GM23338 (cell line): ENCODE results near the gene PRELID2. TPM values are rescaled to one million over a fixed set of nuclear protein-coding genes. Genes with fewer than 3 reads are reported as not detected.

Experiments used
- ATAC-seq: fragments of 200-7000 bp; cut with Tn5 transposase; 3 replicates; pipeline ENCODE4 v1.9.1; 2020
- DNase-seq: peaks from one replicate; pipeline ENCODE4 v3.0.0-alpha.2; 2015; ENCODE audit warnings: low spot score
- H2AFZ ChIP-seq: fragments of 200-600 bp; sonication (generic); 2 replicates; pipeline ENCODE4 v1.8.0; 2016; ENCODE audit warnings: antibody characterized with exemption, mild to moderate bottlenecking, moderate library complexity
- H3F3A ChIP-seq: fragments of 200-600 bp; sonication (generic); replicated peaks from 2 replicates; pipeline ENCODE4 v1.8.0; 2017; ENCODE audit warnings: antibody characterized with exemption, mixed run types, low read depth
- H3K27ac ChIP-seq: fragments of 200-600 bp; sonication (generic); 2 replicates; pipeline ENCODE4 v1.6.1; 2016; ENCODE audit warnings: low read depth
- H3K27me3 ChIP-seq: fragments of 200-600 bp; sonication (generic); 2 replicates; pipeline ENCODE4 v1.8.0; 2016; ENCODE audit warnings: mild to moderate bottlenecking, mixed run types, moderate library complexity; ENCODE audit not compliant: insufficient read depth
- H3K36me3 ChIP-seq: fragments of 200-600 bp; sonication (generic); 2 replicates; pipeline ENCODE4 v1.8.0; 2016; ENCODE audit warnings: mild to moderate bottlenecking; ENCODE audit not compliant: insufficient read depth
- H3K4me1 ChIP-seq: fragments of 200-600 bp; sonication (generic); 2 replicates; pipeline ENCODE4 v1.8.0; 2016; ENCODE audit warnings: mild to moderate bottlenecking, moderate library complexity; ENCODE audit not compliant: insufficient read depth
- H3K4me2 ChIP-seq: fragments of 200-600 bp; sonication (generic); 2 replicates; pipeline ENCODE4 v1.7.1; 2017; ENCODE audit warnings: mixed run types
- H3K4me3 ChIP-seq: fragments of 200-600 bp; sonication (generic); 2 replicates; pipeline ENCODE4 v1.6.1; 2016; ENCODE audit warnings: mixed run types
- H3K79me2 ChIP-seq: fragments of 200-600 bp; sonication (generic); replicated peaks from 2 replicates; pipeline ENCODE4 v1.8.0; 2017; ENCODE audit warnings: mild to moderate bottlenecking; ENCODE audit not compliant: insufficient read depth
- H3K9me2 ChIP-seq: fragments of 200-600 bp; sonication (generic); 2 replicates; pipeline ENCODE4 v1.8.0; 2017; ENCODE audit not compliant: insufficient read depth
- H4K20me1 ChIP-seq: fragments of 200-600 bp; sonication (generic); replicated peaks from 2 replicates; pipeline ENCODE4 v1.8.0; 2017; ENCODE audit warnings: mild to moderate bottlenecking; ENCODE audit not compliant: insufficient read depth
- H3K27ac Mint-ChIP-seq: 2 replicates; pipeline ENCODE4 v1.8.0; 2020; ENCODE audit warnings: inconsistent platforms, mild to moderate bottlenecking, moderate library complexity, mixed read lengths
- H3K27me3 Mint-ChIP-seq: 3 replicates; pipeline ENCODE4 v1.8.0; 2022; ENCODE audit warnings: low read depth, mild to moderate bottlenecking, moderate library complexity, mixed read lengths, inconsistent platforms; ENCODE audit not compliant: insufficient read depth, poor library complexity
- H3K36me3 Mint-ChIP-seq: 3 replicates; pipeline ENCODE4 v1.8.0; 2021; ENCODE audit warnings: low read depth, mild to moderate bottlenecking, inconsistent platforms, moderate library complexity, mixed read lengths
- H3K4me1 Mint-ChIP-seq: 3 replicates; pipeline ENCODE4 v1.8.0; 2020; ENCODE audit warnings: mild to moderate bottlenecking, inconsistent platforms, mixed read lengths
- H3K4me3 Mint-ChIP-seq: 3 replicates; pipeline ENCODE4 v1.8.0; 2021; ENCODE audit warnings: moderate library complexity, mild to moderate bottlenecking, inconsistent platforms, mixed read lengths
- H3K9me3 Mint-ChIP-seq: 3 replicates; pipeline ENCODE4 v1.8.0; 2020; ENCODE audit warnings: moderate library complexity, mild to moderate bottlenecking, inconsistent platforms, mixed read lengths
- CREB1 ChIP-seq: fragments of 250-450 bp; sonication (Bioruptor Pico); IDR thresholded peaks from 2 replicates; pipeline ENCODE4 v1.5.0; 2020; ENCODE audit warnings: low read depth, mild to moderate bottlenecking, moderate library complexity
- EZH2 ChIP-seq: fragments of 200-600 bp; sonication (generic); IDR thresholded peaks from one replicate; pipeline ENCODE4 v1.8.0; 2017; ENCODE audit warnings: antibody characterized with exemption, mild to moderate bottlenecking, low read depth; ENCODE audit not compliant: unreplicated experiment
- EZH2phosphoT487 ChIP-seq: fragments of 200-600 bp; sonication (generic); IDR thresholded peaks from one replicate; pipeline ENCODE4 v1.8.1; 2018; ENCODE audit warnings: antibody characterized with exemption; ENCODE audit not compliant: unreplicated experiment
- JUNB ChIP-seq: IDR thresholded peaks from one replicate; pipeline ENCODE4 v1.6.1; 2016; ENCODE audit warnings: antibody characterized with exemption; ENCODE audit not compliant: unreplicated experiment
- NANOG ChIP-seq: IDR thresholded peaks from 2 replicates; pipeline ENCODE4 v1.6.1; 2016; ENCODE audit warnings: antibody characterized with exemption, borderline replicate concordance
- POLR2AphosphoS5 ChIP-seq: IDR thresholded peaks from 2 replicates; pipeline ENCODE4 v1.6.1; 2016; ENCODE audit warnings: antibody characterized with exemption, low read depth
- STAT1 ChIP-seq: IDR thresholded peaks from one replicate; pipeline ENCODE4 v1.6.1; 2016; ENCODE audit warnings: antibody characterized with exemption; ENCODE audit not compliant: unreplicated experiment
- ZNF331 ChIP-seq: fragments of 250-450 bp; sonication (Bioruptor Pico); IDR thresholded peaks from 2 replicates; pipeline ENCODE4 v1.5.0; 2020; ENCODE audit warnings: low read depth, mild to moderate bottlenecking, moderate library complexity
- polyA plus RNA-seq: library from polyadenylated mRNA; unstranded; fragments of >200 nt; fragmentation: Nextera tagmentation; extraction: Ambion mirVana; gene quantifications from 2 replicates; pipeline ENCODE4 v1.2.1, GENCODE V29; 2016
- total RNA-seq: library from RNA; depleted of rRNA; stranded (reverse); fragments of >200 nt; shearing (Covaris generic); gene quantifications from 2 replicates; pipeline ENCODE4 v1.2.3, GENCODE V29; 2014
- TF ChIP-seq, protein P1 (sequence below): fragments of 250-450 bp; sonication (Bioruptor Pico); IDR thresholded peaks from 2 replicates; pipeline ENCODE4 v1.5.0; 2020; ENCODE audit warnings: mild to moderate bottlenecking, moderate library complexity
- TF ChIP-seq, protein P2 (sequence below): IDR thresholded peaks from one replicate; pipeline ENCODE4 v1.6.1; 2018; ENCODE audit warnings: antibody characterized with exemption; ENCODE audit not compliant: unreplicated experiment
- TF ChIP-seq, protein P3 (sequence below): IDR thresholded peaks from 2 replicates; pipeline ENCODE4 v1.6.1; 2016; ENCODE audit warnings: antibody characterized with exemption

Gene PRELID2
- total and polyA plus RNA-seq, 2 experiments from 2014 or later = 9.3 to 9.8 TPM

DNA sequence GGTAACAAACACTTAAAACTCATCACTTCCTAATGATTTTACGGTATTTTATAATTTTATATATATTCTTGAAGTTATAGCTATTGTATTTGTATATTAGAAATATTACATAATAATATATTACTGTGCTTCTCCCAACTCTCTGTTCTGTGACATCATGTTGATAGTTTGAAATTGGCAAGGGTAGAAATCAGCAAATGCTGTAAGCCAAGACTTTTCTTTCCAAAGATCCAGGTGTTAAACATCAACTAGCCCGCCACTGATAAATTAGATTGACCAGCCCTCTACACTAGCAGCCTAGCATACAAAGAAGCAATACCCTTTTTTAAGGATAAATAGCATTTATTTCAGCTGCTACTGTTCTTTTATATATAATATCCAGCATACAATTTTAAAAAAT is 122.9 kb downstream of the PRELID2 start (continued):
- TF ChIP-seq, protein P1, sequence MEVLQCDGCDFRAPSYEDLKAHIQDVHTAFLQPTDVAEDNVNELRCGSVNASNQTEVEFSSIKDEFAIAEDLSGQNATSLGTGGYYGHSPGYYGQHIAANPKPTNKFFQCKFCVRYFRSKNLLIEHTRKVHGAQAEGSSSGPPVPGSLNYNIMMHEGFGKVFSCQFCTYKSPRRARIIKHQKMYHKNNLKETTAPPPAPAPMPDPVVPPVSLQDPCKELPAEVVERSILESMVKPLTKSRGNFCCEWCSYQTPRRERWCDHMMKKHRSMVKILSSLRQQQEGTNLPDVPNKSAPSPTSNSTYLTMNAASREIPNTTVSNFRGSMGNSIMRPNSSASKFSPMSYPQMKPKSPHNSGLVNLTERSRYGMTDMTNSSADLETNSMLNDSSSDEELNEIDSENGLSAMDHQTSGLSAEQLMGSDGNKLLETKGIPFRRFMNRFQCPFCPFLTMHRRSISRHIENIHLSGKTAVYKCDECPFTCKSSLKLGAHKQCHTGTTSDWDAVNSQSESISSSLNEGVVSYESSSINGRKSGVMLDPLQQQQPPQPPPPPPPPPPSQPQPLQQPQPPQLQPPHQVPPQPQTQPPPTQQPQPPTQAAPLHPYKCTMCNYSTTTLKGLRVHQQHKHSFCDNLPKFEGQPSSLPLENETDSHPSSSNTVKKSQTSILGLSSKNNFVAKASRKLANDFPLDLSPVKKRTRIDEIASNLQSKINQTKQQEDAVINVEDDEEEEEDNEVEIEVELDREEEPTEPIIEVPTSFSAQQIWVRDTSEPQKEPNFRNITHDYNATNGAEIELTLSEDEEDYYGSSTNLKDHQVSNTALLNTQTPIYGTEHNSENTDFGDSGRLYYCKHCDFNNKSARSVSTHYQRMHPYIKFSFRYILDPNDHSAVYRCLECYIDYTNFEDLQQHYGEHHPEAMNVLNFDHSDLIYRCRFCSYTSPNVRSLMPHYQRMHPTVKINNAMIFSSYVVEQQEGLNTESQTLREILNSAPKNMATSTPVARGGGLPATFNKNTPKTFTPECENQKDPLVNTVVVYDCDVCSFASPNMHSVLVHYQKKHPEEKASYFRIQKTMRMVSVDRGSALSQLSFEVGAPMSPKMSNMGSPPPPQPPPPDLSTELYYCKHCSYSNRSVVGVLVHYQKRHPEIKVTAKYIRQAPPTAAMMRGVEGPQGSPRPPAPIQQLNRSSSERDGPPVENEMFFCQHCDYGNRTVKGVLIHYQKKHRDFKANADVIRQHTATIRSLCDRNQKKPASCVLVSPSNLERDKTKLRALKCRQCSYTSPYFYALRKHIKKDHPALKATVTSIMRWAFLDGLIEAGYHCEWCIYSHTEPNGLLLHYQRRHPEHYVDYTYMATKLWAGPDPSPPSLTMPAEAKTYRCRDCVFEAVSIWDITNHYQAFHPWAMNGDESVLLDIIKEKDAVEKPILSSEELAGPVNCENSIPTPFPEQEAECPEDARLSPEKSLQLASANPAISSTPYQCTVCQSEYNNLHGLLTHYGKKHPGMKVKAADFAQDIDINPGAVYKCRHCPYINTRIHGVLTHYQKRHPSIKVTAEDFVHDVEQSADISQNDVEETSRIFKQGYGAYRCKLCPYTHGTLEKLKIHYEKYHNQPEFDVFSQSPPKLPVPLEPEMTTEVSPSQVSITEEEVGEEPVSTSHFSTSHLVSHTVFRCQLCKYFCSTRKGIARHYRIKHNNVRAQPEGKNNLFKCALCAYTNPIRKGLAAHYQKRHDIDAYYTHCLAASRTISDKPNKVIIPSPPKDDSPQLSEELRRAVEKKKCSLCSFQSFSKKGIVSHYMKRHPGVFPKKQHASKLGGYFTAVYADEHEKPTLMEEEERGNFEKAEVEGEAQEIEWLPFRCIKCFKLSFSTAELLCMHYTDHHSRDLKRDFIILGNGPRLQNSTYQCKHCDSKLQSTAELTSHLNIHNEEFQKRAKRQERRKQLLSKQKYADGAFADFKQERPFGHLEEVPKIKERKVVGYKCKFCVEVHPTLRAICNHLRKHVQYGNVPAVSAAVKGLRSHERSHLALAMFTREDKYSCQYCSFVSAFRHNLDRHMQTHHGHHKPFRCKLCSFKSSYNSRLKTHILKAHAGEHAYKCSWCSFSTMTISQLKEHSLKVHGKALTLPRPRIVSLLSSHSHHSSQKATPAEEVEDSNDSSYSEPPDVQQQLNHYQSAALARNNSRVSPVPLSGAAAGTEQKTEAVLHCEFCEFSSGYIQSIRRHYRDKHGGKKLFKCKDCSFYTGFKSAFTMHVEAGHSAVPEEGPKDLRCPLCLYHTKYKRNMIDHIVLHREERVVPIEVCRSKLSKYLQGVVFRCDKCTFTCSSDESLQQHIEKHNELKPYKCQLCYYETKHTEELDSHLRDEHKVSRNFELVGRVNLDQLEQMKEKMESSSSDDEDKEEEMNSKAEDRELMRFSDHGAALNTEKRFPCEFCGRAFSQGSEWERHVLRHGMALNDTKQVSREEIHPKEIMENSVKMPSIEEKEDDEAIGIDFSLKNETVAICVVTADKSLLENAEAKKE (CRISPR knock-in tag) = no peak

DNA sequence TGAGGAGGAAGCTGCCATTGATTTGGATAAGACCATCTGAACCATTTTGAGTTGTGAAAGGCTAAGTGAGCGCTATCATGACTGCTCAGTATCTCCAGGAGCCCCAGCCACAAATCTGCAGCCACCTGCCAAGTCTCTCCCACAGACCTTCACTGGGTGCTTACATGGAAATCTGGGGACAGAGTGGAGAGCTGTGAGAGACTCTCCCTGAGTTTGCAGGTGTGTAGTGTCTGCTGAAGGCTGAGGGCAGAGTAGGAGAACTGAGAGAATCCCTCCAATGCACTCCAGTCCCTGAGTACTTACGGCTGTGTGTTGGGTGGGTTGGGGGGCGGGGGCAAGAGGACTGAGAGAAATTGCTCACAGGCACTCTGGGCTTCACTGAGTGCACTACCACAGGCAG is 123.7 kb downstream of the PRELID2 start:
- no peak overlapping the region for H2AFZ ChIP-seq
- TF ChIP-seq EZH2 = no peak
- TF ChIP-seq JUNB = no peak
- TF ChIP-seq STAT1 = no peak
- TF ChIP-seq, protein P2, sequence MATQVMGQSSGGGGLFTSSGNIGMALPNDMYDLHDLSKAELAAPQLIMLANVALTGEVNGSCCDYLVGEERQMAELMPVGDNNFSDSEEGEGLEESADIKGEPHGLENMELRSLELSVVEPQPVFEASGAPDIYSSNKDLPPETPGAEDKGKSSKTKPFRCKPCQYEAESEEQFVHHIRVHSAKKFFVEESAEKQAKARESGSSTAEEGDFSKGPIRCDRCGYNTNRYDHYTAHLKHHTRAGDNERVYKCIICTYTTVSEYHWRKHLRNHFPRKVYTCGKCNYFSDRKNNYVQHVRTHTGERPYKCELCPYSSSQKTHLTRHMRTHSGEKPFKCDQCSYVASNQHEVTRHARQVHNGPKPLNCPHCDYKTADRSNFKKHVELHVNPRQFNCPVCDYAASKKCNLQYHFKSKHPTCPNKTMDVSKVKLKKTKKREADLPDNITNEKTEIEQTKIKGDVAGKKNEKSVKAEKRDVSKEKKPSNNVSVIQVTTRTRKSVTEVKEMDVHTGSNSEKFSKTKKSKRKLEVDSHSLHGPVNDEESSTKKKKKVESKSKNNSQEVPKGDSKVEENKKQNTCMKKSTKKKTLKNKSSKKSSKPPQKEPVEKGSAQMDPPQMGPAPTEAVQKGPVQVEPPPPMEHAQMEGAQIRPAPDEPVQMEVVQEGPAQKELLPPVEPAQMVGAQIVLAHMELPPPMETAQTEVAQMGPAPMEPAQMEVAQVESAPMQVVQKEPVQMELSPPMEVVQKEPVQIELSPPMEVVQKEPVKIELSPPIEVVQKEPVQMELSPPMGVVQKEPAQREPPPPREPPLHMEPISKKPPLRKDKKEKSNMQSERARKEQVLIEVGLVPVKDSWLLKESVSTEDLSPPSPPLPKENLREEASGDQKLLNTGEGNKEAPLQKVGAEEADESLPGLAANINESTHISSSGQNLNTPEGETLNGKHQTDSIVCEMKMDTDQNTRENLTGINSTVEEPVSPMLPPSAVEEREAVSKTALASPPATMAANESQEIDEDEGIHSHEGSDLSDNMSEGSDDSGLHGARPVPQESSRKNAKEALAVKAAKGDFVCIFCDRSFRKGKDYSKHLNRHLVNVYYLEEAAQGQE = no peak
- TF ChIP-seq, protein P3, sequence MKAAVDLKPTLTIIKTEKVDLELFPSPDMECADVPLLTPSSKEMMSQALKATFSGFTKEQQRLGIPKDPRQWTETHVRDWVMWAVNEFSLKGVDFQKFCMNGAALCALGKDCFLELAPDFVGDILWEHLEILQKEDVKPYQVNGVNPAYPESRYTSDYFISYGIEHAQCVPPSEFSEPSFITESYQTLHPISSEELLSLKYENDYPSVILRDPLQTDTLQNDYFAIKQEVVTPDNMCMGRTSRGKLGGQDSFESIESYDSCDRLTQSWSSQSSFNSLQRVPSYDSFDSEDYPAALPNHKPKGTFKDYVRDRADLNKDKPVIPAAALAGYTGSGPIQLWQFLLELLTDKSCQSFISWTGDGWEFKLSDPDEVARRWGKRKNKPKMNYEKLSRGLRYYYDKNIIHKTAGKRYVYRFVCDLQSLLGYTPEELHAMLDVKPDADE = no peak
- no peak for TF ChIP-seq EZH2phosphoT487
- no peak for TF ChIP-seq CREB1 (CRISPR knock-in tag)
- TF ChIP-seq ZNF331 (CRISPR knock-in tag) = no peak
- TF ChIP-seq NANOG = no peak
- no peak for TF ChIP-seq POLR2AphosphoS5

More for the DNA sequence above, 123.7 kb downstream of the PRELID2 start:
- no peak overlapping the region for H3K4me2 ChIP-seq
- no peaks in the 10 kb centered on the region for H3K79me2 ChIP-seq
- H3K9me2 ChIP-seq = no peaks in the 10 kb centered on the region
- H3K4me3 ChIP-seq = no peak overlapping the region
- DNase-seq (no peak), ATAC-seq (no peak)
- H3K4me1 Mint-ChIP-seq = no peaks in the 10 kb centered on the region
- H3K9me3 Mint-ChIP-seq = no peaks in the 10 kb centered on the region
- H4K20me1 ChIP-seq = no peaks in the 10 kb centered on the region
- no peaks in the 10 kb centered on the region for H3K36me3 ChIP-seq
- no peak overlapping the region for H3K4me3 Mint-ChIP-seq
- no peak overlapping the region for H3K27ac Mint-ChIP-seq
- H3K4me1 ChIP-seq = no peaks in the 10 kb centered on the region
- no peaks in the 10 kb centered on the region for H3K36me3 Mint-ChIP-seq
- H3K27ac ChIP-seq = no peak overlapping the region
- no peaks in the 10 kb centered on the region for H3K27me3 ChIP-seq
- H3K27me3 Mint-ChIP-seq = no peaks in the 10 kb centered on the region
- H3F3A ChIP-seq = no peaks in the 10 kb centered on the region
